Measurements from ENCODE around the gene PNMA6F.

DNA sequence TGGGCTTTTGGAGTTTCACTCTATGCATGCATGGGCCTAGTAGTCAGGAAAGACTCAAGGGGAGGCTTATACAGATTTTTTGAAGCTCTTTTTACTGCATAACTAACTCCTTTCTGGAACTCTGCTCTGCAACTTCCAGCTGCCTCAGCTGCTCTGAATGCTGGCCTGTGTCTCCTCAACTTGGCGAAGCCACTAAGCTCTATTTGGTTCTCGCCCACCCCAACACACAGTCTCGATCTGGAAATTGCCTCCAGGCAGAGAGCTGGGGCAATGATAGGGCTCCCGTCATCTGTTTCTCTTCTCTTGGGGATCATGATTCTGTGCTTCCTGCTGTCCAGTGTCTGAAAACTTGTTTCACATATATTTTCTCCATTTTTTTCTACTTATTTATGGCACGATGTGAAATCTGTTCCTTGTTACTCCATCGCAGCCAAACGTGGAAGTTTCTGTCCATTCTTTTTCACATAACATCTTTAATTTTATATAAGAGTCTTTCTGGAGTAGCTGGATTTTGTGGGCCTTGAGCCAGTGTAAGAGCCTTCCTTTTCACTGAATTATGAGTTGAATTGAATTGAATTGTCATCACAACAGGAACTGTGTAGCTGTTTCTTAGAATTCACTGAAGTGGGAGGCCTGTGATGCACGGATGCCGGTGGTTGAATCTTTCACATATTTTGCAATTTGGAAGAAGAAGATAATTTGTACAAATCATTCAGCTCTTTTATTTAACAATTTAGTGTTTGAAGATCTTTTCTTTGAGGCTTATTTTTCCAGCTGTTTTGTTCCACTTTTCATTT, 21.4 kb upstream of the PNMA6F start:
- TF ChIP-seq CTCF (IDR thresholded peaks at IDR 0.05) (no peak), POLR2A (IDR thresholded peaks at IDR 0.05) (no peak)

Measured in heart left ventricle (tissue), 13 donors.